Keratinocyte (primary cell): ENCODE measurements around the gene GPM6B.

Experiments
- EZH2 ChIP-seq: IDR thresholded peaks from one replicate; pipeline ENCODE4 v1.6.1; 2012; ENCODE audit warnings: inconsistent platforms, mild to moderate bottlenecking, low read length, moderate library complexity
- TF ChIP-seq, protein P1 (sequence below), 3 experiments: IDR thresholded peaks in 1 of 3; conservative IDR thresholded peaks in 1 of 3; optimal IDR thresholded peaks in 1 of 3; 2 replicates in 2 of 3; 3 replicates in 1 of 3; pipeline versions ENCODE3 to v1.5.1; 2011; ENCODE audit warnings: low read length in 3 of 3, mild to moderate bottlenecking in 3 of 3, moderate library complexity in 2 of 3, control low read depth in 1 of 3, inconsistent platforms in 1 of 3; ENCODE audit not compliant: insufficient read depth in 2 of 3; ENCODE audit errors: extremely low read depth in 1 of 3

DNA sequence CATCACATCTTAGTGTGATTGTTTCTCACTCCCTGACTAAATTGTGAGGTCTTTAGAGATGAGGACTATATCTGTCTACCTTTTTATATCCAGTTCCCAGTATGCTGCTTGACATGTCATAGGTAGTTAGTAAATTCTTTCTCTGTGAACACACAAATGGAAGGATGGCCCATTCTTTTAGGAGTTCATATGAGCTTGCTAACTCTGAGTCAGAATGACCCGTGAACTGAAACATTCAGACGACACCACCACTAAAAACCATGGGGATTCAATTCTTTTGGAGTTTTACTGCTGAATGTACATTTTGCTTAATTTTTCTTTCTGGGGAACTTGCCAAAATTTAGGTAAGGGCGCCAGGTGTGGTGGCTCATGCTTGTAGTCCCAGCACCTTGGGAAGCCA is 68.4 kb downstream of the GPM6B start:
- TF ChIP-seq, protein P1, sequence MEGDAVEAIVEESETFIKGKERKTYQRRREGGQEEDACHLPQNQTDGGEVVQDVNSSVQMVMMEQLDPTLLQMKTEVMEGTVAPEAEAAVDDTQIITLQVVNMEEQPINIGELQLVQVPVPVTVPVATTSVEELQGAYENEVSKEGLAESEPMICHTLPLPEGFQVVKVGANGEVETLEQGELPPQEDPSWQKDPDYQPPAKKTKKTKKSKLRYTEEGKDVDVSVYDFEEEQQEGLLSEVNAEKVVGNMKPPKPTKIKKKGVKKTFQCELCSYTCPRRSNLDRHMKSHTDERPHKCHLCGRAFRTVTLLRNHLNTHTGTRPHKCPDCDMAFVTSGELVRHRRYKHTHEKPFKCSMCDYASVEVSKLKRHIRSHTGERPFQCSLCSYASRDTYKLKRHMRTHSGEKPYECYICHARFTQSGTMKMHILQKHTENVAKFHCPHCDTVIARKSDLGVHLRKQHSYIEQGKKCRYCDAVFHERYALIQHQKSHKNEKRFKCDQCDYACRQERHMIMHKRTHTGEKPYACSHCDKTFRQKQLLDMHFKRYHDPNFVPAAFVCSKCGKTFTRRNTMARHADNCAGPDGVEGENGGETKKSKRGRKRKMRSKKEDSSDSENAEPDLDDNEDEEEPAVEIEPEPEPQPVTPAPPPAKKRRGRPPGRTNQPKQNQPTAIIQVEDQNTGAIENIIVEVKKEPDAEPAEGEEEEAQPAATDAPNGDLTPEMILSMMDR (optimal IDR thresholded peaks at IDR 0.05 in 1 of 3, IDR thresholded peaks at IDR 0.05 in 1 of 3, conservative IDR thresholded peaks at IDR 0.05 in 1 of 3; ENCODE audit: extremely low read depth in 1 of 3, insufficient read depth in 2 of 3, low read length in 3 of 3), result no peak
- no peak for TF ChIP-seq EZH2
